ENCODE measurements around the gene ADAM23. TPM values are rescaled to one million over a fixed set of nuclear protein-coding genes. Genes with fewer than 3 reads are reported as not detected.

The ADAM23 gene
- polyA plus RNA-seq, 1 donor (not counting 4 experiments of a cell fraction or from before 2014, with no cell fraction given): 1.3 TPM

GRCh38 chr2:206527153-206527552 is 83.8 kb downstream of the ADAM23 start:
- no peak overlapping the region for H2AFZ ChIP-seq (ENCODE audit: control insufficient read depth, low read length)
- H3K27me3 ChIP-seq (ENCODE audit: control insufficient read depth, extremely low read depth, insufficient read depth, low read length): no peaks in the 10 kb centered on the region
- no peaks in the 10 kb centered on the region for H3K9me3 ChIP-seq (ENCODE audit: control insufficient read depth, low read depth, low read length)
- H3K36me3 ChIP-seq (ENCODE audit: control insufficient read depth in 2 of 2, extremely low read depth in 1 of 2, insufficient read depth in 2 of 2, low read length in 2 of 2): no peaks in the 10 kb centered on the region
- H3K27ac ChIP-seq (ENCODE audit: control insufficient read depth, insufficient read depth, low read length): no peak overlapping the region
- no peak for TF ChIP-seq CTCF (optimal IDR thresholded peaks at IDR 0.05 in 1 of 3, IDR thresholded peaks at IDR 0.05 in 1 of 3, conservative IDR thresholded peaks at IDR 0.05 in 1 of 3; ENCODE audit: extremely low read depth in 1 of 3, insufficient read depth in 2 of 3, low read length in 3 of 3)
- no peak for TF ChIP-seq EZH2 (IDR thresholded peaks at IDR 0.05; ENCODE audit: low read length)
- DNase-seq (ENCODE audit: low read depth, low spot score): no peak
- dilution Hi-C loops (cut with MboI; ENCODE audit: extremely low pct_ligation_motif_present, low sequenced_read_pairs): no loop called here
- peak; percentile 89 for FAIRE-seq
- H3K79me2 ChIP-seq (ENCODE audit: control insufficient read depth, insufficient read depth, low read length): no peaks in the 10 kb centered on the region
- no peaks in the 10 kb centered on the region for H3K9me1 ChIP-seq (ENCODE audit: control insufficient read depth, extremely low read depth, insufficient read depth, low read length)
- no peak overlapping the region for H3K4me3 ChIP-seq (ENCODE audit: control insufficient read depth in 2 of 3, extremely low read depth in 1 of 3, insufficient read depth in 2 of 3, low read depth in 1 of 3, low read length in 3 of 3)
- no peak overlapping the region for H3K9ac ChIP-seq (ENCODE audit: control insufficient read depth, extremely low read depth, insufficient read depth, low read length)
- peak overlapping the region; percentile 42 for H3K4me2 ChIP-seq (ENCODE audit: control insufficient read depth, extremely low read depth, insufficient read depth, low read depth, low read length)
- no peaks in the 10 kb centered on the region for H4K20me1 ChIP-seq (ENCODE audit: control insufficient read depth, extremely low read depth, insufficient read depth, low read length)
- H3K4me1 ChIP-seq (ENCODE audit: control insufficient read depth, extremely low read depth, insufficient read depth, low read length): peaks cover 12% of the 10 kb centered on the region

DNA sequence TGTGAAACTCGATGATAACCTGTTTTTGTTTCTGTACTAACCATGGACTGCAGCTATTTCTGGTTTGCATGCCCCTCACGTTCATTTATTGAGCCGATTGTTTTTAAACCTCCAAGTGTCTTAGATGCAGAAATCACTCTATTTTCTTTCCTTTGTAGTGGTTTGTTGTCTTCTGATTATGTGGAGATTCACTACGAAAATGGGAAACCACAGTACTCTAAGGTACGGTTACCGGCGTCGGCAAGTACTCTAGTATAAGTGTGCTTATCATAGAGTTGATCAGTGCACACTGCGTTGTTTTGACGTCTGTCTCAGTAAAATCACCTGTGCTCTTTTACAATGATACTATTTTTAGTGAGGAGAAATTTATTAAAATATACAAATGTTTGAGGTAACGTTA is 87.4 kb downstream of the ADAM23 start:
- dilution Hi-C loops (cut with MboI; ENCODE audit: extremely low pct_ligation_motif_present, low sequenced_read_pairs): no loop called here
- H3K9me1 ChIP-seq (ENCODE audit: control insufficient read depth, extremely low read depth, insufficient read depth, low read length): no peaks in the 10 kb centered on the region
- H3K36me3 ChIP-seq (ENCODE audit: control insufficient read depth in 2 of 2, extremely low read depth in 1 of 2, insufficient read depth in 2 of 2, low read length in 2 of 2): no peaks in the 10 kb centered on the region
- no peaks in the 10 kb centered on the region for H3K27me3 ChIP-seq (ENCODE audit: control insufficient read depth, extremely low read depth, insufficient read depth, low read length)
- no peak overlapping the region for H2AFZ ChIP-seq (ENCODE audit: control insufficient read depth, low read length)
- H3K9me3 ChIP-seq (ENCODE audit: control insufficient read depth, low read depth, low read length): no peaks in the 10 kb centered on the region
- H3K4me2 ChIP-seq (ENCODE audit: control insufficient read depth, extremely low read depth, insufficient read depth, low read depth, low read length): no peak overlapping the region
- no peaks in the 10 kb centered on the region for H3K79me2 ChIP-seq (ENCODE audit: control insufficient read depth, insufficient read depth, low read length)
- DNase-seq (ENCODE audit: low read depth, low spot score): no peak
- no peak for TF ChIP-seq CTCF (optimal IDR thresholded peaks at IDR 0.05 in 1 of 3, IDR thresholded peaks at IDR 0.05 in 1 of 3, conservative IDR thresholded peaks at IDR 0.05 in 1 of 3; ENCODE audit: extremely low read depth in 1 of 3, insufficient read depth in 2 of 3, low read length in 3 of 3)
- no peak for TF ChIP-seq EZH2 (IDR thresholded peaks at IDR 0.05; ENCODE audit: low read length)
- H3K9ac ChIP-seq (ENCODE audit: control insufficient read depth, extremely low read depth, insufficient read depth, low read length): no peak overlapping the region
- H4K20me1 ChIP-seq (ENCODE audit: control insufficient read depth, extremely low read depth, insufficient read depth, low read length): no peaks in the 10 kb centered on the region
- no peak for FAIRE-seq
- no peak overlapping the region for H3K27ac ChIP-seq (ENCODE audit: control insufficient read depth, insufficient read depth, low read length)
- no peak overlapping the region for H3K4me3 ChIP-seq (ENCODE audit: control insufficient read depth in 2 of 3, extremely low read depth in 1 of 3, insufficient read depth in 2 of 3, low read depth in 1 of 3, low read length in 3 of 3)
- H3K4me1 ChIP-seq (ENCODE audit: control insufficient read depth, extremely low read depth, insufficient read depth, low read length): peaks cover 12% of the 10 kb centered on the region

Data from keratinocyte (primary cell).